ENCODE results near the gene IL17RA.

IL17RA gene

GRCh38 chr22:17083255-17083654 lies 1.5 kb upstream of the IL17RA start:
- DNase-seq, result no peak

- DNase-seq, result no peak
Observed at GRCh38 chr22:17083811-17084441, 874 bp upstream of the IL17RA start.

- peak in 2 of 5 experiments; percentile 17 to 41 for DNase-seq
Observed at GRCh38 chr22:17085277-17086181, 729 bp downstream of the IL17RA start.

DNA sequence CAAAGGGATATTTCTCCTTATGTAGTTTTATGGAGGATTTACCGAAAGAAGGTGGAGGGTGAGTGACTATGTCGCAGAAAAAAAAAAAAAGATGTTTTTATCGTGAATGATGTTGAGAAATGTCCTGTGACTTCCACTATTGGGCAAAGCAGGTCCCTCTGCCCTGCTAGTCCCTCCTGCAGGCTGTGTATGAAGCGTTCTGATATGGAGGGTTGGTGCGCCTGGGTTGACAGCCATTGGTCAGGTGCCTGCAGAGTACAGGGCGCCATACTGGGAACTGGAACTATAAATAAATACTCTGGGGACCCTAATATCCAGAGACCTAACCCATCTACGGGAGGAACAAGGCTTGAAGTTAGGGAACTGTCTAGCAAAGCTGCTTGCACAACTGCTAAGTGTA lies 1.5 kb downstream of the IL17RA start:
- peak in 1 of 5 experiments; percentile 31 for DNase-seq

- peak in 2 of 5 experiments; percentile 7 to 32 for DNase-seq
Observed at GRCh38 chr22:17086788-17087497, 2.1 kb downstream of the IL17RA start.

DNA sequence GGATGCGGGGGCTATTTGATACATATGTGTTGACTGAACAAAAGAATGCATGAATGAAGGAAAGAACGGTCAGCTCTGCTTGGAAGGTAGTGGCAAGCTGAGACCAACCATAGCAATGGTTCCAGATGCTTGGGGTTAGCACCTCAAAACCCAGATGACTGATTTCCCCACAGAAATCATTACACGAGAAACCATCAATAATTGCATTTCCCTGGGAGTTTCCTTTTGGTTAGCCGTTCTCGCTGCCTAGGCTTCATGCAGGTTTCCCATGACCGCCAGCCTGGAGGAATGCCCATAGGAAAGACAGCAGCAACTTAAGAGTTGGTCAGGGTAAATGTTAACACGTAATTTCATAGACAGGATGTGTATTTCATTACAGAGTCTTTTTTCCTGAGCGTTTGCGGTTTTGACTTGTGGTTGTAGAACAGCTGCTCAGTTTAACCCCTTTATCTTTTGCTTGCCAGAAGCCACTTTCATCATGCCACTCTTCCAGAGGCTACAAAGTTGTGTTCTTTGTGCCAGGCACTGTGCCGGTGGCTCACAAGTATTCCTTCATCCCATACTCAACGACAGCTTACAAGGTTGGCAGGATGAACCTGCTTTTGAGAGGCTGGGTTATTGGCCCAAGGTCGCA lies 2.8 kb downstream of the IL17RA start:
- DNase-seq, result peak in 3 of 5 experiments; percentile 23 to 87 (median 67)

- no peak for DNase-seq
Observed at GRCh38 chr22:17090550-17090949, 5.8 kb downstream of the IL17RA start.

- no peak for DNase-seq
Observed at GRCh38 chr22:17091851-17092250, 7.1 kb downstream of the IL17RA start.

DNA sequence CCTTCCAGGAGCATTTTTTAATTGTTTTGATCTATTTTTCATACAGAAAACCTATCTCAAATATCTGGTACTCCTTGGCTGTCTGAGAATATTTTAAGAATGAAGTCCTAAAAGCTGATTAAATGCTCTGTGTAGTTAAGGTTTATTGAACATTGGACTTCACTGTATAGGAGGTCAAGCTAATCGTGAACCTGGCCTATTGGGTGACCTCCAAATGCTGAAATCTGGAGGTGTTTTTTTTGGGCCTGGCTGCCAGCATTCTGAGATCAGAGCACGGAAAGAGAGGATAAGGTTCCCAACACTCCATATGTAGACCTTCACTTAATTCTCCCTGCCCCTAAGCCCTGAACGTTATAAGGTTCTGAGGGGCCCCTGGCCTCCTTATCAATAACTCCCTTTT lies 8.3 kb downstream of the IL17RA start:
- no peak for DNase-seq

GRCh38 chr22:17095538-17095937 lies 10.7 kb downstream of the IL17RA start:
- no peak for DNase-seq

DNA sequence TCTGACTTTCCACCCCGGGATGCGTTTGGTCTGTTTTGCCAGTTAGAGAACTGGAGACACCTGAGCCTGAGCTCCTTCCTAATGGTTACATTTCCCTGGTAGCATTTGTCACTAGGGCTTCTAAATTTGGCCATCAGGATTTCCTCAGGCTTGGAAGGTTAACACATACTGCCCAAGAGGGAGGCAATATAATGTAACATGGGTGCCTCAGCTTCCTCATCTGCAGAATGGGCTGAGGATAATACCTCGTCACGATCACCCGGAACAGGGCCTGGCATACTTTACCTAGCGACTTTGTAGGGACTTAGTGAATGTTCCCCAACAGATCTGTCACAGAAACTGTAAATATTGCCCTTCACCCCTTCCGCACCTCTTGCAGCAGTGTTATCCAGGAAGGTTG lies 11.3 kb downstream of the IL17RA start:
- no peak for DNase-seq

GRCh38 chr22:17097062-17097461 lies 12.3 kb downstream of the IL17RA start:
- no peak for DNase-seq

DNA sequence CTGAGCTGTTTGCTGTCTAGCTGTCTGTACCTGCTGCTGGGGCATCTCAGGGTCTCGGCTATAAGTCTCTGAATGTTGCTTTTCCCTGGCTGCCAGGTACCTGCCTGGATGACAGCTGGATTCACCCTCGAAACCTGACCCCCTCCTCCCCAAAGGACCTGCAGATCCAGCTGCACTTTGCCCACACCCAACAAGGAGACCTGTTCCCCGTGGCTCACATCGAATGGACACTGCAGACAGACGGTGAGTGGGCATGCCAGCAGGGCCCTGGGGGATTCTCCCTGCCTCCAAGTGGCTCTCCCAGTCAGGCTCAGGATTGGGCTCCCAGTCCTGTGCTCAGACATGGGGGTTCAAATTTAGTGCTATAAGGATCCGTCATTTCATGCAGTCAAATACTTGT lies 12.9 kb downstream of the IL17RA start:
- no peak for DNase-seq

GRCh38 chr22:17098379-17098819 lies 13.6 kb downstream of the IL17RA start:
- DNase-seq, result peak in 2 of 5 experiments; percentile 49 to 82

DNA sequence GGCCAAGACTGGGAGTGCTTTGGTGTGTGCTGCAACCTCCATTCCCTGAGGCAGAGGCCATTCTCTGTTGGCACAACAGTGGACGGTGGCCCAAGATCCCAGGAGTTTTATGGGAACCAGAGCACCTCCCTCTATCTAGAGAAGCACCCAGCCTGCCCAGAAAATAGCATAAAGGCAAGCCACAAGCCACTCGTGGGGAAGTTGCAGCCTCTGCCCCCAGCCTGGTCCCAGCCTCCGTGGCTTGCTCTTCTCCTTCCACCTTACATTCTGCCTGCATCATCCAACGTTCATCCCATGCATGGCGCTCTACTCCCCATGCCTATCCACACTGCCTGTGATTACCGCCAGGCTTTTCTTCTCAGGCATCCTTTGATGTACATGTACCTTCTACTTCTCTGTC lies 15.8 kb downstream of the IL17RA start:
- no peak for DNase-seq

- no peak for DNase-seq
Observed at GRCh38 chr22:17101475-17102296, 16.9 kb downstream of the IL17RA start.

DNA sequence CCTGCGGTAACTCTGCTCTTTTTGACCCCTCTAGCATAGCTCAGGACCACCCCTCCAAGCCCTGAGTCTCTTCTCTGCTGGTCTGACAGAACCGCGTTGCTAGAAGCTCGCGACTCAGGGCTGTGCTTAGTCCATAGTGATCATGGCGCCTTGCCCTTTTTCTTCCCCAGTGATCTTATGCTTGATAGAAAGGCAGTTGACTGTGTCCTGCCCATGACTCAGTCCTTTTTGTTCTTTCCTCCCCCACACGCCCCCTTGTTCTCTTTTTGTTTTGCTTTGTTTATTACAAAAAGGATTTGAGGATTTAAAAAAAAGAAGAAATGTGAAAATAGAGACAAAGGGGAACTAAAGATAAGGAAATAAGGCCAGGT lies 17.5 kb downstream of the IL17RA start:
- DNase-seq, result no peak

DNA sequence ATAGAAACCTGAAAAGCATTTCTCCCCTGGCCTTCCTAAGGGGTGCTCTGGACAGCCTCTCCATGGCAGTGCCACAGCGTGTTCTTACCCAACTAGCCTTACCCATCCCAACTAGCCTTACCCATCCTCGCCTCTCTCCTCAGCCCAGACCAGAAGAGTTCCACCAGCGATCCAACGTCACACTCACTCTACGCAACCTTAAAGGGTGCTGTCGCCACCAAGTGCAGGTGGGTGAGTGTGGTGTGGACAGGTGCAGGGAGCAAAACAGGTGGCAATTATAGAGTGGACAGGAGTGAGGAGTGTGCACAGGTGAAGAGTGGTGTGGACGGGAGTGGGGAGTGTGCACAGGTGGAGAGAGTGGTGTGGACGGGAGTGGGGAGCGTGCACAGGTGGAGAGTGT lies 18.6 kb downstream of the IL17RA start:
- DNase-seq, result no peak

DNA sequence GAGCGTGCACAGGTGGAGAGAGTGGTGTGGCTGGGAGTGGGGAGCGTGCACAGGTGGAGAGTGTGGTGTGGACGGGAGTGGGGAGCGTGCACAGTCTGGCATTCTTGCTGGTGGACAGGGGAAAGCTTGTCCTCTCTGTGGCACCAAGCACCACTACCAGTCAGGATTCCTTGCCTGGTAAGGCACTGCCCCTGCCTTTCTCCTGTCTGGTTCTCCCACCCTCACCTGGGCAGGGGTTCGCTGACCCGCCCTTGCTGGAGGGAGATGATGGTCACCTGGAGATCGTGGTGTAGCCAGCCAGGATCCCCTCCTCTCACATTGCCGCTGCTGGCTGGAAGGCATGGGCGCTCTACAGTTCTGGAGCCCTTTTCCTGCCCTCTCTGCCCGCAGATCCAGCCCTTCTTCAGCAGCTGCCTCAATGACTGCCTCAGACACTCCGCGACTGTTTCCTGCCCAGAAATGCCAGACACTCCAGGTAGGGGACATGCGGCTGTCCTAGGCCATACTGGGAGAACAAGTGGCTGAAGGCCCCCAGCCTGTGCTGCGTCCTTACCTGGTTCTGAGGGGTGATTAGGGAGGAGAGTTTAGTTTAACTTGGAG lies 19.6 kb downstream of the IL17RA start:
- DNase-seq, result no peak

DNA sequence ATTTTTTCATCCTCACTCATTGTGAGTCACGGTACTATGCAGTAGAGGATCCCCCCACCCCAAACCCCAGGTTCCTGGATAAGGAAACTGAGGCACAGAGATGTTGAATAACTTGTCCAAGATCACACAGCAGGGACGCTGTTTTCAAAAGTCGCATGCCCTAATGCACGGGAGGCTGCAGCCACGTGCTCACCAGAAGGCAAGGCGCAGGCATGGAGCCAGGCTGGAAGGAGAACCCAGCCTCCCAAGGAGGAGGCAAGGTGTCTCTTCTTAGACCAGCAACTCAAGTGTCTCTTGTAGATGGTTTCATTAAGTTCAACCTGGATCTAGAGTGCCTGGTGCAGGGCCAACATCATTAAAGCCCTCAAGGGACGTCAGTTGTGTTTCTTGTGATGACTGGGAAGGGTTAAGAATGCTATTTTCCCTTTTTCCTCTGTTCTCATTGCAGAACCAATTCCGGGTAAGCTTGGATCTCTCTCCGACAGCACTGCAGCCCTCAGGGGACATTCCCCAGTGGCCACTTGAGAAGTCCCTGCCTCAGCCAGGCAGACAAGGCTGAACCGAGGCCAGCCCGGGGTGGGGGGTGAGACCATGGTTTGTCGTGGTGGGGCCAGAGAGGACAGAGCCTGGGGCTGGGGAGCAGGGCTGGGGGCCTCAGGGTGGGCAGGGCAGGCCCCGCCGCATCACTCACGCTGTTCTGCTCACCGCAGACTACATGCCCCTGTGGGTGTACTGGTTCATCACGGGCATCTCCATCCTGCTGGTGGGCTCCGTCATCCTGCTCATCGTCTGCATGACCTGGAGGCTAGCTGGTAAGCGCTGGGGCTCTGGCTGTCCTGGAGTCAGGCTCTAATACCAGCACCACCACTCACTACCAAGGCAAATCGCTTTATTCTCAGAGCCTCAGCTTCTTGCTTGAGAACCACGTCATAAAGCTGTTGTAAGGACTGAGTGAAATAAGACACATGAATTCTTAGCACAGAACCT lies 20.6 kb downstream of the IL17RA start:
- DNase-seq, result no peak
